H1 (cell line): ENCODE measurements around the gene ABCC4. TPM values are rescaled to one million over a fixed set of nuclear protein-coding genes. Genes with fewer than 3 reads are reported as not detected.

ENCODE experiments used
- CTCF ChIA-PET: fragments of 300-600 bp; sonication (Branson Sonifier 250); formaldehyde crosslinking; loops from one replicate; lab custom pipeline; 2021; ENCODE audit not compliant: partially characterized antibody; lab: Charles Lee
- POLR2A ChIA-PET: fragments of 300-600 bp; sonication (Branson Sonifier 250); formaldehyde crosslinking; loops from one replicate; lab custom pipeline; 2021; ENCODE audit warnings: inconsistent platforms; ENCODE audit not compliant: partially characterized antibody; lab: Charles Lee
- DNase-seq, 2 experiments: peaks; one replicate each; pipeline versions ENCODE4 v3.0.0 to v3.0.0-alpha.2; 2010 to 2022; ENCODE audit warnings: low spot score in 2 of 2, low read depth in 1 of 2, mixed read lengths in 1 of 2
- FAIRE-seq: peaks from 2 replicates; lab custom pipeline; 2011; peaks lifted over from hg19 to GRCh38; lab: Jason Lieb, UNC
- H2AFZ ChIP-seq: 2 replicates; pipeline ENCODE4 v1.8.1; 2012; ENCODE audit warnings: low read length, inconsistent platforms
- H2AK5ac ChIP-seq: 2 replicates; pipeline ENCODE4 v1.6.1; 2013; ENCODE audit warnings: low read depth, low read length
- H2BK120ac ChIP-seq: replicated peaks from 2 replicates; pipeline ENCODE3; 2013; ENCODE audit warnings: low read depth, low read length, inconsistent platforms
- H2BK12ac ChIP-seq: 2 replicates; pipeline ENCODE4 v1.6.1; 2013; ENCODE audit warnings: low read depth, low read length
- H2BK15ac ChIP-seq: 2 replicates; pipeline ENCODE4 v1.6.1; 2013; ENCODE audit warnings: low read length
- H2BK20ac ChIP-seq: 2 replicates; pipeline ENCODE4 v1.6.1; 2013; ENCODE audit warnings: low read length
- H2BK5ac ChIP-seq: 2 replicates; pipeline ENCODE4 v1.6.1; 2013; ENCODE audit warnings: low read depth, low read length
- H3K14ac ChIP-seq: 2 replicates; pipeline ENCODE4 v1.6.1; 2013; ENCODE audit warnings: inconsistent platforms; ENCODE audit not compliant: insufficient read length
- H3K18ac ChIP-seq: 2 replicates; pipeline ENCODE4 v1.6.1; 2013; ENCODE audit warnings: low read length; ENCODE audit errors: extremely low read depth
- H3K23ac ChIP-seq: 2 replicates; pipeline ENCODE4 v1.6.1; 2013; ENCODE audit warnings: inconsistent platforms; ENCODE audit not compliant: insufficient read length
- H3K23me2 ChIP-seq: 2 replicates; pipeline ENCODE4 v1.6.1; 2013; ENCODE audit warnings: low read depth, low read length
- H3K27ac ChIP-seq: 2 replicates; pipeline ENCODE4 v1.6.1; 2011; ENCODE audit warnings: low read depth, low read length, inconsistent platforms
- H3K27me3 ChIP-seq, 4 experiments: replicated peaks in 1 of 4; 1 replicate in 1 of 4; 2 replicates in 3 of 4; pipeline versions ENCODE4 v1.6.1 to v1.8.1; 2011 to 2013; ENCODE audit warnings: low read length in 3 of 4, mild to moderate bottlenecking in 3 of 4, inconsistent platforms in 2 of 4, mixed read lengths in 2 of 4, moderate library complexity in 1 of 4; ENCODE audit not compliant: control insufficient read depth in 3 of 4, insufficient read depth in 3 of 4; ENCODE audit errors: extremely low read depth in 1 of 4
- H3K36me3 ChIP-seq, 4 experiments: 2 replicates each; pipeline versions ENCODE4 v1.6.1 to v1.8.1; 2011 to 2013; ENCODE audit warnings: mild to moderate bottlenecking in 4 of 4, low read length in 3 of 4, moderate library complexity in 2 of 4, control low read depth in 1 of 4, inconsistent platforms in 1 of 4; ENCODE audit not compliant: insufficient read depth in 4 of 4, control insufficient read depth in 2 of 4
- H3K4ac ChIP-seq: replicated peaks from 2 replicates; pipeline ENCODE3; 2013; ENCODE audit warnings: low read length, low read depth, mixed read lengths, inconsistent platforms; ENCODE audit not compliant: insufficient read length
- H3K4me1 ChIP-seq, 4 experiments: replicated peaks in 1 of 4; 1 replicate in 1 of 4; 2 replicates in 3 of 4; pipeline versions ENCODE4 v1.6.1 to v1.8.1; 2011 to 2013; ENCODE audit warnings: low read length in 3 of 4, inconsistent platforms in 2 of 4, mixed read lengths in 1 of 4; ENCODE audit not compliant: insufficient read depth in 4 of 4, control insufficient read depth in 3 of 4
- H3K4me2 ChIP-seq, 2 experiments: 2 replicates each; pipeline versions ENCODE4 v1.6.1 to v1.8.1; 2011 to 2013; ENCODE audit warnings: low read depth in 2 of 2, low read length in 2 of 2, control low read depth in 1 of 2, inconsistent platforms in 1 of 2, mild to moderate bottlenecking in 1 of 2; ENCODE audit not compliant: insufficient read depth in 1 of 2
- H3K4me3 ChIP-seq, 4 experiments: fragments of 200-600, 300-600 bp in 1 of 4; sonication (generic), shearing (Covaris generic), sonication (Bioruptor Twin) in 1 of 4; 2 replicates each; pipeline versions ENCODE4 v1.5.1 to v1.8.1; 2011 to 2016; ENCODE audit warnings: low read length in 4 of 4, low read depth in 3 of 4, control low read depth in 2 of 4, inconsistent platforms in 2 of 4, mild to moderate bottlenecking in 2 of 4, mixed read lengths in 1 of 4, moderate library complexity in 1 of 4; ENCODE audit not compliant: insufficient read depth in 2 of 4; ENCODE audit errors: extremely low read depth in 1 of 4
- H3K56ac ChIP-seq: replicated peaks from 2 replicates; pipeline ENCODE3; 2013; ENCODE audit warnings: low read depth, mild to moderate bottlenecking, mixed read lengths, low read length, inconsistent platforms; ENCODE audit not compliant: insufficient read length
- H3K79me1 ChIP-seq: 2 replicates; pipeline ENCODE4 v1.6.1; 2013; ENCODE audit warnings: low read depth, low read length, control low read depth
- H3K79me2 ChIP-seq, 2 experiments: 2 replicates each; pipeline versions ENCODE4 v1.6.1 to v1.8.1; 2012 to 2013; ENCODE audit warnings: low read length in 2 of 2, mild to moderate bottlenecking in 2 of 2, inconsistent platforms in 1 of 2; ENCODE audit not compliant: insufficient read depth in 2 of 2, control insufficient read depth in 1 of 2
- H3K9ac ChIP-seq, 4 experiments: replicated peaks in 1 of 4; 1 replicate in 1 of 4; 2 replicates in 3 of 4; pipeline versions ENCODE4 v1.6.1 to v1.8.1; 2011 to 2013; ENCODE audit warnings: low read depth in 3 of 4, low read length in 3 of 4, control low read depth in 2 of 4, mild to moderate bottlenecking in 2 of 4, moderate library complexity in 2 of 4, inconsistent platforms in 1 of 4; ENCODE audit errors: extremely low read depth in 1 of 4
- H3K9me3 ChIP-seq, 2 experiments: 2 replicates each; pipeline versions ENCODE4 v1.6.1 to v1.8.1; 2012 to 2013; ENCODE audit warnings: mild to moderate bottlenecking in 2 of 2, moderate library complexity in 2 of 2, control low read depth in 1 of 2, inconsistent platforms in 1 of 2, low read depth in 1 of 2, low read length in 1 of 2, mixed read lengths in 1 of 2; ENCODE audit not compliant: insufficient read depth in 2 of 2
- H4K20me1 ChIP-seq, 2 experiments: replicated peaks in 1 of 2; 2 replicates each; pipeline versions ENCODE3 to v1.8.1; 2011 to 2013; ENCODE audit warnings: inconsistent platforms in 2 of 2, low read length in 2 of 2, mild to moderate bottlenecking in 1 of 2; ENCODE audit not compliant: insufficient read depth in 2 of 2, control insufficient read depth in 1 of 2
- H4K5ac ChIP-seq: 2 replicates; pipeline ENCODE4 v1.6.1; 2013; ENCODE audit warnings: low read length, low read depth, mixed read lengths, inconsistent platforms; ENCODE audit not compliant: insufficient read length
- H4K8ac ChIP-seq: 2 replicates; pipeline ENCODE4 v1.8.0; 2013; ENCODE audit warnings: mild to moderate bottlenecking, moderate library complexity, low read length, inconsistent platforms; ENCODE audit not compliant: insufficient read depth; ENCODE audit errors: extremely low read depth
- H4K91ac ChIP-seq: replicated peaks from 2 replicates; pipeline ENCODE3; 2013; ENCODE audit warnings: low read length, mixed read lengths, inconsistent platforms; ENCODE audit not compliant: insufficient read length
- GABPA ChIP-seq: IDR thresholded peaks from 2 replicates; pipeline ENCODE4 v1.6.1; 2011; ENCODE audit warnings: mild to moderate bottlenecking, low read length, moderate library complexity, borderline replicate concordance; ENCODE audit not compliant: insufficient read depth
- RAD21 ChIP-seq, 2 experiments: IDR thresholded peaks in 1 of 2; conservative IDR thresholded peaks in 1 of 2; 2 replicates each; pipeline ENCODE4 v1.6.1; 2011; ENCODE audit warnings: low read depth in 2 of 2, low read length in 2 of 2, improper control_type of control experiment in 1 of 2, inconsistent platforms in 1 of 2, mild to moderate bottlenecking in 1 of 2, moderate library complexity in 1 of 2
- SIN3A ChIP-seq, 2 experiments: IDR thresholded peaks in 1 of 2; conservative IDR thresholded peaks in 1 of 2; 2 replicates each; pipeline ENCODE4 v1.6.1; 2011 to 2012; ENCODE audit warnings: low read length in 2 of 2, improper control_type of control experiment in 1 of 2, low read depth in 1 of 2, mild to moderate bottlenecking in 1 of 2
- WGBS, 2 experiments: shearing (Covaris generic) in 1 of 2; methylation state at CpG; one replicate each; pipeline versions ENCODE4 v1.1.6 to v1.1.7; 2013 to 2015; ENCODE audit warnings: low lambda C conversion rate in 2 of 2, mixed read lengths in 2 of 2, inconsistent platforms in 1 of 2, low coverage in 1 of 2, missing lambda C conversion rate in 1 of 2; ENCODE audit not compliant: insufficient replicate concordance in 2 of 2, insufficient coverage in 1 of 2, insufficient read length in 1 of 2; ENCODE audit errors: extremely low coverage in 1 of 2, missing lambda C conversion rate in 1 of 2; 5-methylcytosine and 5-hydroxymethylcytosine counted together
- polyA plus RNA-seq, 7 experiments: library from polyadenylated mRNA; depleted of rRNA in 3 of 7; stranded (reverse) in 5 of 7; unstranded in 2 of 7; fragments of >200 nt in 5 of 7; fragments of 200-250 nt in 2 of 7; gene quantifications; 1 replicate in 5 of 7; 2 replicates in 1 of 7; 4 replicates in 1 of 7; pipeline versions ENCODE4 v1.2.1 to v1.2.3, GENCODE V29; 2011 to 2013; ENCODE audit warnings: missing spikeins in 2 of 7, mixed read lengths in 2 of 7
- total RNA-seq: library from RNA; stranded (reverse); fragmentation: NEBNext Ultra II Directional; extraction: Animal tissue kit (Norgen Biotek cat#: 25700); gene quantifications from 2 replicates; pipeline ENCODE4 v1.2.1, GENCODE V29; 2021

Gene ABCC4
- total and polyA plus RNA-seq, 2 of the 8 experiments (the other 6 are each of a cell fraction or from before 2014, with no cell fraction given): 4.0 to 14.1 TPM

- Histone ChIP-seq H3K4ac (no peak overlapping the region), H3K14ac (no peak overlapping the region), H4K8ac (no peak overlapping the region; the same call in 1 of the 2 replicates), H4K5ac (no peak overlapping the region), H2BK12ac (no peak overlapping the region), H3K23me2 (no peaks in the 10 kb centered on the region), H2BK15ac (no peak overlapping the region), H2BK5ac (no peak overlapping the region), H3K9me3 (no peaks in the 10 kb centered on the region), H3K79me1 (no peaks in the 10 kb centered on the region; the same call in 1 of the 2 replicates), H2AFZ (no peak overlapping the region), H4K20me1 (no peaks in the 10 kb centered on the region), H3K4me3 (no peak overlapping the region), H2BK120ac (no peak overlapping the region), H2AK5ac (no peak overlapping the region), H3K36me3 (no peaks in the 10 kb centered on the region), H3K9ac (no peak overlapping the region), H3K4me2 (no peak overlapping the region), H2BK20ac (no peak overlapping the region), H3K27me3 (no peaks in the 10 kb centered on the region), H4K91ac (no peak overlapping the region), H3K4me1 (no peaks in the 10 kb centered on the region; a peak in 2 of 7 replicates), H3K23ac (no peak overlapping the region), H3K27ac (no peak overlapping the region), H3K18ac (no peak overlapping the region), H3K56ac (no peak overlapping the region), H3K79me2 (no peaks in the 10 kb centered on the region)
- CTCF ChIA-PET: interaction anchor here (0.8 to 2.8 kb wide), 9 partner anchors 9 to 154 kb away, joined by 3 to 10 read pairs (median 4); partner anchors contain the start of gene ABCC4
- 94% methylated on average over 2 of the region's 4 CpGs; no CpG with 5 or more reads in 1 of the 2 experiments for WGBS, 2 experiments
- TF ChIP-seq RAD21 (IDR thresholded peaks at IDR 0.05 in 1 of 2, conservative IDR thresholded peaks at IDR 0.05 in 1 of 2; ENCODE audit: low read depth in 2 of 2, low read length in 2 of 2) (no peak), GABPA (no peak), SIN3A (conservative IDR thresholded peaks at IDR 0.05 in 1 of 2, IDR thresholded peaks at IDR 0.05 in 1 of 2; ENCODE audit: low read depth in 1 of 2, low read length in 2 of 2) (no peak)
- POLR2A ChIA-PET: no interaction called here
- no peak for DNase-seq
- no peak for FAIRE-seq
These were observed 25.2 kb downstream of the ABCC4 start for GRCh38 chr13:95276037-95276505.
